SU-DHL-6 (cell line): ENCODE results near the gene DGUOK.

Source experiments
- EZH2phosphoT487 ChIP-seq: fragments of 200-600 bp; sonication (generic), shearing (Covaris generic); conservative IDR thresholded peaks from 2 replicates; pipeline ENCODE4 v1.6.1; 2018; ENCODE audit warnings: mild to moderate bottlenecking, antibody characterized with exemption, low read length, moderate library complexity, mixed read lengths
- TF ChIP-seq, protein P1 (sequence below): fragments of 200-600 bp; sonication (generic); IDR thresholded peaks from one replicate; pipeline ENCODE4 v1.5.1; 2017; ENCODE audit warnings: antibody characterized with exemption, mild to moderate bottlenecking, low read length, moderate library complexity; ENCODE audit not compliant: insufficient read depth, poor library complexity, severe bottlenecking

GRCh38 chr2:73893764-73894474 is 32.8 kb upstream of the DGUOK start:
- TF ChIP-seq, protein P1, sequence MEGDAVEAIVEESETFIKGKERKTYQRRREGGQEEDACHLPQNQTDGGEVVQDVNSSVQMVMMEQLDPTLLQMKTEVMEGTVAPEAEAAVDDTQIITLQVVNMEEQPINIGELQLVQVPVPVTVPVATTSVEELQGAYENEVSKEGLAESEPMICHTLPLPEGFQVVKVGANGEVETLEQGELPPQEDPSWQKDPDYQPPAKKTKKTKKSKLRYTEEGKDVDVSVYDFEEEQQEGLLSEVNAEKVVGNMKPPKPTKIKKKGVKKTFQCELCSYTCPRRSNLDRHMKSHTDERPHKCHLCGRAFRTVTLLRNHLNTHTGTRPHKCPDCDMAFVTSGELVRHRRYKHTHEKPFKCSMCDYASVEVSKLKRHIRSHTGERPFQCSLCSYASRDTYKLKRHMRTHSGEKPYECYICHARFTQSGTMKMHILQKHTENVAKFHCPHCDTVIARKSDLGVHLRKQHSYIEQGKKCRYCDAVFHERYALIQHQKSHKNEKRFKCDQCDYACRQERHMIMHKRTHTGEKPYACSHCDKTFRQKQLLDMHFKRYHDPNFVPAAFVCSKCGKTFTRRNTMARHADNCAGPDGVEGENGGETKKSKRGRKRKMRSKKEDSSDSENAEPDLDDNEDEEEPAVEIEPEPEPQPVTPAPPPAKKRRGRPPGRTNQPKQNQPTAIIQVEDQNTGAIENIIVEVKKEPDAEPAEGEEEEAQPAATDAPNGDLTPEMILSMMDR = no peak
- TF ChIP-seq EZH2phosphoT487 = no peak
